ENCODE measurements around the gene FOXP1.

FOXP1 gene

GRCh38 chr3:71586810-71587242, 3.3 kb upstream of the FOXP1 start:
- DNase-seq (ENCODE audit: low read depth) = no peak

- DNase-seq (ENCODE audit: low read depth) = no peak
These were observed 2.6 kb upstream of the FOXP1 start for GRCh38 chr3:71585887-71586809.

- no peak for DNase-seq (ENCODE audit: low read depth)
These were observed 1.6 kb upstream of the FOXP1 start for GRCh38 chr3:71585131-71585530.

GRCh38 chr3:71584394-71585011, 975 bp upstream of the FOXP1 start:
- no peak for DNase-seq (ENCODE audit: low read depth)

GRCh38 chr3:71582612-71583565, 639 bp downstream of the FOXP1 start:
- no peak for DNase-seq (ENCODE audit: low read depth)

GRCh38 chr3:71582036-71582611, 1.4 kb downstream of the FOXP1 start:
- DNase-seq (ENCODE audit: low read depth) = no peak

- no peak for DNase-seq (ENCODE audit: low read depth)
These were observed 2.0 kb downstream of the FOXP1 start for GRCh38 chr3:71581457-71582035.

GRCh38 chr3:71580636-71581456, 2.7 kb downstream of the FOXP1 start:
- no peak for DNase-seq (ENCODE audit: low read depth)

- peak; percentile 49 for DNase-seq (ENCODE audit: low read depth)
These were observed 3.6 kb downstream of the FOXP1 start for GRCh38 chr3:71579935-71580406.

- DNase-seq (ENCODE audit: low read depth) = no peak
These were observed 4.1 kb downstream of the FOXP1 start for GRCh38 chr3:71579326-71579934.

GRCh38 chr3:71578054-71578751, 5.3 kb downstream of the FOXP1 start:
- DNase-seq (ENCODE audit: low read depth) = no peak

- no peak for DNase-seq (ENCODE audit: low read depth)
These were observed 6.5 kb downstream of the FOXP1 start for GRCh38 chr3:71577011-71577410.

GRCh38 chr3:71575433-71575832, 8.1 kb downstream of the FOXP1 start:
- no peak for DNase-seq (ENCODE audit: low read depth)

- no peak for DNase-seq (ENCODE audit: low read depth)
These were observed 10.3 kb downstream of the FOXP1 start for GRCh38 chr3:71573181-71573580.

- no peak for DNase-seq (ENCODE audit: low read depth)
These were observed 13.0 kb downstream of the FOXP1 start for GRCh38 chr3:71570546-71570945.

- no peak for DNase-seq (ENCODE audit: low read depth)
These were observed 15.3 kb downstream of the FOXP1 start for GRCh38 chr3:71568207-71568606.

GRCh38 chr3:71566776-71567175, 16.8 kb downstream of the FOXP1 start:
- DNase-seq (ENCODE audit: low read depth) = no peak

- DNase-seq (ENCODE audit: low read depth) = no peak
These were observed 17.6 kb downstream of the FOXP1 start for GRCh38 chr3:71565976-71566375.

- no peak for DNase-seq (ENCODE audit: low read depth)
These were observed 18.2 kb downstream of the FOXP1 start for GRCh38 chr3:71565316-71565715.

Measured in stromal cell of bone marrow (primary cell).